ENCODE data around the gene PPM1A. TPM values are rescaled to one million over a fixed set of nuclear protein-coding genes. Genes with fewer than 3 reads are reported as not detected.

Gene PPM1A
- total RNA-seq (2014; rRNA removed; shearing (Covaris generic)) (16.6 and 16.9 TPM in 2 replicates), polyA plus RNA-seq (2016; fragmentation: Nextera tagmentation; extraction: Ambion mirVana) (21.5 and 26.2 TPM in 2 replicates)

DNA sequence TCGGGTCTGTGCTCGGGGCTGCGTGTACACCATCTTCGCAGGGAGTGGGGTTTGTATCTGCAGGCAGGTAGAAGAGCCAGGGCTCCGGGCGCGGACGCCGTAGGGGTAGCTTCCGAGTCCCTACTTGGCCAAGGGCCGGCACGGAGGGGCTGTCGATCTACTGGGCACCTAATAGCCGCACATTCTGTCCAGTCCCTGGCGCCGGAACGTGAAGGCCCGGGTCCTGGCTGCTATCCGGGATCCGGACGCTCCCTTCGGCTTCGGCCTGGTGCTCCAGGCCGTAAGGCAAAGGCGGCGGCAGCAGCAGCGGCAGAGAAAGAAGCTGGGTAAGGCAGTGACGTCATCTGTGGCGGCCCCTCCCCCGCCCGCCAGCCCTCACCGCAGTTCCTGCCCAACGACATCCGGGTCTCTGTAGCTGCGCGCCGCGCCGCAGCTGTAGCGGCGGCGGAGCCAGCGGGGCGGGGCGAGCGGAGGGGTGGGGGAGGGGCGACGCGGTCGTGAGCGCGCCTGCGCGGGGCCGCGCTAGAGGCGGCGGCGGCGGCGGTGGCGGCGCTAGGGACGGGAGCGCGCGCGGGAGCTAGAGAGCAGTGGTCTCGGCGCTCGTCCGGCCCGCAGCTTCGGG lies at the start of gene PPM1A:
PPM1A (plus strand) TSS at position 525 of the 622 bp plus-strand sequence. CDS start 33,483 bp downstream, outside the sequence.
- Histone ChIP-seq H2AFZ (peak within 1 kb of the TSS; percentile 93), H3K27ac (peak within 1 kb of the TSS; percentile 92), H4K20me1 (ENCODE audit: insufficient read depth) (peaks cover 15% of the 10 kb centered on the region), H3K36me3 (ENCODE audit: low read depth) (no peaks in the 10 kb centered on the region), H3K79me2 (ENCODE audit: insufficient read depth) (peaks cover 41% of the 10 kb centered on the region), H3K4me2 (ENCODE audit: unreplicated experiment) (peak within 1 kb of the TSS; percentile 94), H3K9me3 (ENCODE audit: low read depth) (no peaks in the 10 kb centered on the region), H3K4me3 (peak within 1 kb of the TSS; percentile 81), H3K27me3 (replicated peaks; ENCODE audit: insufficient read depth) (no peaks in the 10 kb centered on the region), H3K4me1 (ENCODE audit: insufficient read depth) (peaks cover 14% of the 10 kb centered on the region), H3F3A (ENCODE audit: insufficient read depth) (peaks cover 20% of the 10 kb centered on the region), H3K9ac (peak within 1 kb of the TSS; percentile 90), H3K9me2 (ENCODE audit: insufficient read depth) (no peaks in the 10 kb centered on the region)
- in situ Hi-C loops (cut with MboI), result no loop called here
- TF ChIP-seq EZH2 (IDR thresholded peaks at IDR 0.05; ENCODE audit: insufficient read depth, poor library complexity, severe bottlenecking) (no peak), EZH2phosphoT487 (IDR thresholded peaks at IDR 0.05; ENCODE audit: insufficient read depth, low read depth) (no peak)
- peak; percentile 96 for DNase-seq
- 1% methylated on average over 33 to 40 of the region's 74 CpGs for WGBS, 2 experiments (ENCODE audit: low coverage in 1 of 2, low lambda C conversion rate in 2 of 2, missing lambda C conversion rate in 2 of 2)

- no peak overlapping the region for H3K27ac ChIP-seq
- no peak overlapping the region for H3K9ac ChIP-seq
- H3K4me3 ChIP-seq, result no peak overlapping the region
- no peaks in the 10 kb centered on the region for H3K27me3 ChIP-seq (replicated peaks; ENCODE audit: insufficient read depth)
- no peaks in the 10 kb centered on the region for H3K79me2 ChIP-seq (ENCODE audit: insufficient read depth)
- in situ Hi-C loops (cut with MboI), result loop anchor here (25.0 kb wide), 1 partner anchor 562 kb away; no protein-coding TSS in a partner anchor
- H3K4me1 ChIP-seq (ENCODE audit: insufficient read depth), result no peaks in the 10 kb centered on the region
- H2AFZ ChIP-seq, result no peak overlapping the region
- H4K20me1 ChIP-seq (ENCODE audit: insufficient read depth), result no peaks in the 10 kb centered on the region
- no peaks in the 10 kb centered on the region for H3K9me3 ChIP-seq (ENCODE audit: low read depth)
- TF ChIP-seq EZH2 (IDR thresholded peaks at IDR 0.05; ENCODE audit: insufficient read depth, poor library complexity, severe bottlenecking), result no peak
- no peak for TF ChIP-seq EZH2phosphoT487 (IDR thresholded peaks at IDR 0.05; ENCODE audit: insufficient read depth, low read depth)
- no peak overlapping the region for H3K4me2 ChIP-seq (ENCODE audit: unreplicated experiment)
- H3F3A ChIP-seq (ENCODE audit: insufficient read depth), result no peaks in the 10 kb centered on the region
- no peaks in the 10 kb centered on the region for H3K9me2 ChIP-seq (ENCODE audit: insufficient read depth)
- H3K36me3 ChIP-seq (ENCODE audit: low read depth), result no peaks in the 10 kb centered on the region
- DNase-seq, result no peak
These were observed 49.7 kb upstream of the PPM1A start for GRCh38 chr14:60199321-60199720.

DNA sequence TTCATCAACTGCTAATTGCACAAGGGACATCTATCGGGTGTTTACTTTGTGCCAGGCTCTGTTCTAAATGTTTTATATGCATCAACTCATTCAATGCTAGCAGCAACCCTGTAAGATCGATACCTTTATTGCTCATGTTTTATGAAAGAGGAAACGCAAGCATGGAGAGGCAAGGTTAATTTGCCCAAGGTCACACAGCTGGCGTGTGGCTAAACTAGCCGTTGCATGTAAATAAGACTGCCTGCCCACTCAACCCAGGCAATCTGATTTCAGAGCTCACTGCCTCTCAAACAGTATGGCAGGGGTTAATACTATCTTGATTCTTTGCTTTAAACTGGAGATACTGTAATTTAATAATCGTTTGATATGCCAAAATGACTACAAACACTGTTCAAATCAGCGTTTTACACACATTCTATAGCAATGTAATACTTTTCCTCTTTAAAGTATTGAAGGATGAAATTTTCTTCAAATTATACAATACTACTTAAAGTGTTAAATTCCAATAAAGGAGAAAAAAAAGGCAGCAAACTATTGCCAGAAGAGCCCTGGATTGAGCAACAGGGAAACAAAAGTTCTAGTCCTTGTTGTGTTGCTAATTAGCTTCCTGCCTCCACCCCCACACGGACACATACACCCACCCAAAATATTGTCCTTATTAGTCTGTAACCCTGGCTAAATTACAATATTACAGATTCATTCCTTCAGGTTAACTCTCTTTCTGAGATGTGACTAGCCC lies 44.7 kb upstream of the PPM1A start:
- H3K9me2 ChIP-seq (ENCODE audit: insufficient read depth), result no peaks in the 10 kb centered on the region
- no peak overlapping the region for H2AFZ ChIP-seq
- no peaks in the 10 kb centered on the region for H3K9me3 ChIP-seq (ENCODE audit: low read depth)
- no peaks in the 10 kb centered on the region for H4K20me1 ChIP-seq (ENCODE audit: insufficient read depth)
- in situ Hi-C loops (cut with MboI), result no loop called here
- no peak for TF ChIP-seq EZH2 (IDR thresholded peaks at IDR 0.05; ENCODE audit: insufficient read depth, poor library complexity, severe bottlenecking)
- TF ChIP-seq EZH2phosphoT487 (IDR thresholded peaks at IDR 0.05; ENCODE audit: insufficient read depth, low read depth), result no peak
- H3K27me3 ChIP-seq (replicated peaks; ENCODE audit: insufficient read depth), result peaks cover 12% of the 10 kb centered on the region; the same call in 1 of the 2 replicates
- H3K27ac ChIP-seq, result no peak overlapping the region
- no peak overlapping the region for H3K4me3 ChIP-seq
- no peaks in the 10 kb centered on the region for H3K79me2 ChIP-seq (ENCODE audit: insufficient read depth)
- H3K36me3 ChIP-seq (ENCODE audit: low read depth), result no peaks in the 10 kb centered on the region
- DNase-seq, result no peak
- no peaks in the 10 kb centered on the region for H3F3A ChIP-seq (ENCODE audit: insufficient read depth)
- no peak overlapping the region for H3K4me2 ChIP-seq (ENCODE audit: unreplicated experiment)
- 6 to 14% methylated on average over 8 of the region's 8 CpGs for WGBS, 2 experiments (ENCODE audit: low coverage in 1 of 2, low lambda C conversion rate in 2 of 2, missing lambda C conversion rate in 2 of 2)
- no peak overlapping the region for H3K9ac ChIP-seq
- H3K4me1 ChIP-seq (ENCODE audit: insufficient read depth), result no peaks in the 10 kb centered on the region

DNA sequence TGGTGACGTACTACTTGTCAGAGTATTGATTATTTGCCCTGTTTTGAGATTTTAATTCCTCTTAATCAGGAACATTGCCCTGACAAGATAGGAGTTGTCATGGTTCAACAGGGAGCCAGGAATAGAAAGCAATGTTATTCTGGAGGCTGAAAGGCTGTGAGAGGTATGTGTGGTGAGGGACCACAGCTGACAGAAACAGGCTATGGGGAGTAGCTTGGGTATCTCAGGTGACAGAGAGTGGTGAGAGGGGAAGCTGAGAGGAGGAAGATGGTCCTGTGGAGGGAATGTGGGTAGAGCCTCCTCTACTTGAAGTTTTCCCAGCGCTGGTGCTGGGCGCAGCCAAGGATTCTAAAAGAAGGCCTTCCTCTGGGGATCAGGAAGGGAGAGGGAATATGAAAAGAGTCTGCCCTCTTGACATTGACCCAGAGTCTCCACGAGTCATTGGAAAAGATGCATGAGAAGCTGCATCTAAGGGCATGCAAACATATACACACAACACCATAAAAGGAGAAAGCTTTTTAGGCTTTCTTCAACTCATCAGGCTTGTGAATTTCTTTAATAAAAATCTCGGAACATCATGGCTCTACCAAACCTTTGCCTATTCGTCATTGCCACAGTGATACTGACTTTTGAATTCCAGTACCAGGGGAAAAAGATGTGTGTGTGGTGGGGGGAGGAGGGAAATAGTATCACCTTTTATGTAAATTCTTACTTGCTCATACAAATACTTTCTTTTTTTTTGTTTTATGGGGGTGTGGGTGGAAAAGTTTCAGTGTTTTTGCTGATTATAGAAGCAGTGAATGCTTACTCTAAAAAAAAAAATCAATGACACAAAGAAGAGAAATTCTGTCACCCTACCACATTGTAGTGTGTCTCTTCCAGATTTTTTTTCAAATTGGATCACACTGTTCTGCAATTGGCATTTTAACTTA lies 43.9 kb upstream of the PPM1A start:
- no peaks in the 10 kb centered on the region for H3K9me2 ChIP-seq (ENCODE audit: insufficient read depth)
- H4K20me1 ChIP-seq (ENCODE audit: insufficient read depth), result no peaks in the 10 kb centered on the region
- no peaks in the 10 kb centered on the region for H3K79me2 ChIP-seq (ENCODE audit: insufficient read depth)
- TF ChIP-seq EZH2 (IDR thresholded peaks at IDR 0.05; ENCODE audit: insufficient read depth, poor library complexity, severe bottlenecking) (no peak), EZH2phosphoT487 (IDR thresholded peaks at IDR 0.05; ENCODE audit: insufficient read depth, low read depth) (no peak)
- H3K36me3 ChIP-seq (ENCODE audit: low read depth), result no peaks in the 10 kb centered on the region
- H3K4me1 ChIP-seq (ENCODE audit: insufficient read depth), result no peaks in the 10 kb centered on the region
- WGBS, 2 experiments (ENCODE audit: low coverage in 1 of 2, low lambda C conversion rate in 2 of 2, missing lambda C conversion rate in 2 of 2), result 26 to 29% methylated on average over 6 of the region's 6 CpGs
- no peak overlapping the region for H2AFZ ChIP-seq
- DNase-seq, result no peak
- no peaks in the 10 kb centered on the region for H3F3A ChIP-seq (ENCODE audit: insufficient read depth)
- H3K9me3 ChIP-seq (ENCODE audit: low read depth), result no peaks in the 10 kb centered on the region
- H3K4me2 ChIP-seq (ENCODE audit: unreplicated experiment), result no peak overlapping the region
- H3K27ac ChIP-seq, result no peak overlapping the region
- peaks cover 12% of the 10 kb centered on the region; the same call in 1 of the 2 replicates for H3K27me3 ChIP-seq (replicated peaks; ENCODE audit: insufficient read depth)
- H3K9ac ChIP-seq, result no peak overlapping the region
- in situ Hi-C loops (cut with MboI), result no loop called here
- H3K4me3 ChIP-seq, result no peak overlapping the region

Data from GM23248 (cell line).